Measurements from ENCODE around the gene DAB2. TPM values are rescaled to one million over a fixed set of nuclear protein-coding genes. Genes with fewer than 3 reads are reported as not detected.

Gene DAB2
- total and polyA plus RNA-seq, 2 of the 8 experiments (the other 6 are each of a cell fraction or from before 2014, with no cell fraction given), result 2.6 to 4.9 TPM

DNA sequence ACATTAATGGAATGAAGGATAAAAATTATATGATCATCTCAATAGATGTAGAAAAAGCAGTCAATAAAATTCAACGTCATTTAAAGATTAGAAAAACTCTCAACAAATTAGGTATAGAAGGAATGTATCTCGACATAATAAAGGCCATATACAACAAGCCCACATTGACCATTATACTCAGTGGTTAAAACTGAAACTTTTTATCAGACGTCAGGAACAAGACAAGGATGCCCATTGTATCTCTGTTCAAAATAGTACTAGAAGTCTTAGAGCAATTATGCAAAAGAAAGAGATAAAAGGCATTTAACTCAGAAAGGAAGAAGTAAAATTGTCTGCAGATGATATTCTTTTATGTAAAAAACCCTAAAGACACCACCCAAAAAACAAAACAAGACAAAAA is 101.2 kb downstream of the DAB2 start:
- Histone ChIP-seq H3K4ac (replicated peaks; ENCODE audit: insufficient read length, low read depth, low read length) (no peak overlapping the region), H2AFZ (ENCODE audit: low read length) (no peak overlapping the region), H3K27ac (ENCODE audit: low read depth, low read length) (no peak overlapping the region), H3K4me3 (ENCODE audit: extremely low read depth in 1 of 4, insufficient read depth in 2 of 4, low read depth in 3 of 4, low read length in 4 of 4) (no peak overlapping the region), H3K4me2 (ENCODE audit: insufficient read depth in 1 of 2, low read depth in 2 of 2, low read length in 2 of 2) (no peak overlapping the region), H4K20me1 (replicated peaks in 1 of 2; ENCODE audit: control insufficient read depth in 1 of 2, insufficient read depth in 2 of 2, low read length in 2 of 2) (no peaks in the 10 kb centered on the region), H3K27me3 (replicated peaks in 1 of 4; ENCODE audit: control insufficient read depth in 3 of 4, extremely low read depth in 1 of 4, insufficient read depth in 3 of 4, low read length in 3 of 4) (no peaks in the 10 kb centered on the region), H3K23ac (ENCODE audit: insufficient read length) (no peak overlapping the region), H3K9ac (replicated peaks in 1 of 4; ENCODE audit: extremely low read depth in 1 of 4, low read depth in 3 of 4, low read length in 3 of 4) (no peak overlapping the region), H3K14ac (ENCODE audit: insufficient read length) (no peak overlapping the region), H2BK15ac (ENCODE audit: low read length) (no peak overlapping the region), H3K18ac (ENCODE audit: extremely low read depth, low read length) (no peak overlapping the region), H3K9me3 (ENCODE audit: insufficient read depth in 2 of 2, low read depth in 1 of 2, low read length in 1 of 2) (no peaks in the 10 kb centered on the region), H2BK12ac (ENCODE audit: low read depth, low read length) (no peak overlapping the region), H2BK5ac (ENCODE audit: low read depth, low read length) (no peak overlapping the region), H4K5ac (ENCODE audit: insufficient read length, low read depth, low read length) (no peak overlapping the region), H3K4me1 (replicated peaks in 1 of 4; ENCODE audit: control insufficient read depth in 3 of 4, insufficient read depth in 4 of 4, low read length in 3 of 4) (no peaks in the 10 kb centered on the region), H2AK5ac (ENCODE audit: low read depth, low read length) (no peak overlapping the region), H3K79me2 (ENCODE audit: control insufficient read depth in 1 of 2, insufficient read depth in 2 of 2, low read length in 2 of 2) (no peaks in the 10 kb centered on the region), H3K79me1 (ENCODE audit: low read depth, low read length) (no peaks in the 10 kb centered on the region), H3K36me3 (ENCODE audit: control insufficient read depth in 2 of 4, insufficient read depth in 4 of 4, low read length in 3 of 4) (no peaks in the 10 kb centered on the region), H2BK120ac (replicated peaks; ENCODE audit: low read depth, low read length) (no peak overlapping the region), H4K91ac (replicated peaks; ENCODE audit: insufficient read length, low read length) (no peak overlapping the region), H4K8ac (ENCODE audit: extremely low read depth, insufficient read depth, low read length) (no peak overlapping the region), H3K23me2 (ENCODE audit: low read depth, low read length) (peaks cover 2% of the 10 kb centered on the region; the same call in 1 of the 2 replicates), H3K56ac (replicated peaks; ENCODE audit: insufficient read length, low read depth, low read length) (no peak overlapping the region), H2BK20ac (ENCODE audit: low read length) (no peak overlapping the region)
- DNase-seq (ENCODE audit: low read depth in 1 of 2, low spot score in 2 of 2), result no peak
- WGBS, 2 experiments (ENCODE audit: extremely low coverage in 1 of 2, insufficient coverage in 1 of 2, insufficient read length in 1 of 2, insufficient replicate concordance in 2 of 2, low coverage in 1 of 2, low lambda C conversion rate in 2 of 2, missing lambda C conversion rate in 1 of 2), result 89% methylated on average over 3 of the region's 3 CpGs; no CpG with 5 or more reads in 1 of the 2 experiments
- POLR2A ChIA-PET (ENCODE audit: partially characterized antibody), result no interaction called here
- CTCF ChIA-PET (ENCODE audit: partially characterized antibody), result no interaction called here
- FAIRE-seq, result peak; percentile 58
- TF ChIP-seq BRCA1 (IDR thresholded peaks at IDR 0.05; ENCODE audit: low read depth, low read length), result no peak
- no peak for TF ChIP-seq POLR2AphosphoS5 (IDR thresholded peaks at IDR 0.05; ENCODE audit: low read depth, low read length)
- TF ChIP-seq NRF1 (IDR thresholded peaks at IDR 0.05; ENCODE audit: low read depth, low read length), result no peak
- TF ChIP-seq, protein P1, sequence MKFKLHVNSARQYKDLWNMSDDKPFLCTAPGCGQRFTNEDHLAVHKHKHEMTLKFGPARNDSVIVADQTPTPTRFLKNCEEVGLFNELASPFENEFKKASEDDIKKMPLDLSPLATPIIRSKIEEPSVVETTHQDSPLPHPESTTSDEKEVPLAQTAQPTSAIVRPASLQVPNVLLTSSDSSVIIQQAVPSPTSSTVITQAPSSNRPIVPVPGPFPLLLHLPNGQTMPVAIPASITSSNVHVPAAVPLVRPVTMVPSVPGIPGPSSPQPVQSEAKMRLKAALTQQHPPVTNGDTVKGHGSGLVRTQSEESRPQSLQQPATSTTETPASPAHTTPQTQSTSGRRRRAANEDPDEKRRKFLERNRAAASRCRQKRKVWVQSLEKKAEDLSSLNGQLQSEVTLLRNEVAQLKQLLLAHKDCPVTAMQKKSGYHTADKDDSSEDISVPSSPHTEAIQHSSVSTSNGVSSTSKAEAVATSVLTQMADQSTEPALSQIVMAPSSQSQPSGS (IDR thresholded peaks at IDR 0.05; ENCODE audit: low read length), result no peak
- no peak for TF ChIP-seq CREB1 (IDR thresholded peaks at IDR 0.05)
- TF ChIP-seq JUND (IDR thresholded peaks at IDR 0.05; ENCODE audit: low read length), result no peak
- no peak for TF ChIP-seq SRF (IDR thresholded peaks at IDR 0.05; ENCODE audit: low read depth, low read length)
- no peak for TF ChIP-seq CBX8 (IDR thresholded peaks at IDR 0.05; ENCODE audit: borderline replicate concordance, low read depth, low read length)
- TF ChIP-seq TAF1 (IDR thresholded peaks at IDR 0.05; ENCODE audit: low read depth, low read length), result no peak
- no peak for TF ChIP-seq SIRT6 (IDR thresholded peaks at IDR 0.05; ENCODE audit: low read length)
- TF ChIP-seq KDM5A (IDR thresholded peaks at IDR 0.05; ENCODE audit: low read length), result no peak
- no peak for TF ChIP-seq TBP (IDR thresholded peaks at IDR 0.05; ENCODE audit: low read depth, low read length)
- TF ChIP-seq POU5F1 (IDR thresholded peaks at IDR 0.05; ENCODE audit: low read depth, low read length), result no peak
- TF ChIP-seq HDAC6 (IDR thresholded peaks at IDR 0.05; ENCODE audit: low read depth, low read length), result no peak
- TF ChIP-seq FOSL1 (IDR thresholded peaks at IDR 0.05; ENCODE audit: insufficient read depth, low read depth, low read length), result no peak
